HepG2 (cell line): Measurements from ENCODE around the gene KNL1. TPM values are rescaled to one million over a fixed set of nuclear protein-coding genes. Genes with fewer than 3 reads are reported as not detected.

Experiments
- ATAC-seq: fragments of 200-7000 bp; cut with Tn5 transposase; 3 replicates; pipeline ENCODE4 v1.9.1; 2020; ENCODE audit warnings: mild to moderate bottlenecking, moderate library complexity
- BruUV-seq: library from RNA; stranded (reverse); fragments of 400-500 nt; replicated peaks from 2 replicates; lab custom pipeline; 2021; lab: Mats Ljungman, UMichigan
- CTCF ChIA-PET: fragments of 300-600 bp; formaldehyde crosslinking; extraction: SDS; loops from one replicate; lab custom pipeline; 2021; ENCODE audit warnings: low total read pairs, inconsistent platforms, low intra/inter-chr PET ratio; lab: Yijun Ruan, JAX
- POLR2A ChIA-PET: fragments of 350-600 bp; sonication (Branson Sonifier 250); formaldehyde crosslinking; loops from one replicate; lab custom pipeline; 2020; ENCODE audit warnings: antibody characterized with exemption, inconsistent platforms; lab: Yijun Ruan, JAX
- DNase-seq: peaks from one replicate; pipeline ENCODE4 v3.0.0-alpha.2; 2015; ENCODE audit warnings: low spot score
- FAIRE-seq: peaks from 3 replicates; lab custom pipeline; 2011; peaks lifted over from hg19 to GRCh38; lab: Jason Lieb, UNC
- H2AFZ ChIP-seq: one replicate; pipeline ENCODE4 v1.6.1; 2011; ENCODE audit warnings: low read length, inconsistent platforms
- H3K27ac ChIP-seq: fragments of 300-600 bp; 3 replicates; pipeline ENCODE4 v1.8.0; 2011; ENCODE audit warnings: mixed run types, mild to moderate bottlenecking, mixed read lengths, low read length, inconsistent platforms; ENCODE audit not compliant: insufficient read depth; ENCODE audit errors: extremely low read length
- H3K27me3 ChIP-seq, 2 experiments: fragments of 200-600 bp in 1 of 2; 2 replicates in 1 of 2; 3 replicates in 1 of 2; pipeline versions ENCODE4 v1.6.0 to v1.8.0; 2011; ENCODE audit warnings: low read length in 2 of 2, mild to moderate bottlenecking in 2 of 2, moderate library complexity in 2 of 2, inconsistent platforms in 1 of 2; ENCODE audit not compliant: insufficient read depth in 2 of 2, control insufficient read depth in 1 of 2
- H3K36me3 ChIP-seq, 2 experiments: fragments of 200-600 bp in 1 of 2; replicated peaks in 1 of 2; 2 replicates in 1 of 2; 3 replicates in 1 of 2; pipeline versions ENCODE4 v1.5.1 to v1.8.0; 2011; ENCODE audit warnings: low read length in 2 of 2, inconsistent platforms in 1 of 2; ENCODE audit not compliant: insufficient read depth in 2 of 2, control insufficient read depth in 1 of 2
- H3K4me1 ChIP-seq: 2 replicates; pipeline ENCODE4 v1.5.1; 2012; ENCODE audit warnings: low read length, inconsistent platforms; ENCODE audit not compliant: insufficient read depth
- H3K4me2 ChIP-seq: 2 replicates; pipeline ENCODE4 v1.6.0; 2011; ENCODE audit warnings: low read depth, low read length, inconsistent platforms
- H3K4me3 ChIP-seq, 3 experiments: fragments of 200-600 bp in 1 of 3; sonication (generic), shearing (Covaris generic) in 1 of 3; replicated peaks in 1 of 3; 2 replicates each; pipeline ENCODE4 v1.5.1; 2011 to 2016; ENCODE audit warnings: low read length in 3 of 3, inconsistent platforms in 2 of 3, low read depth in 2 of 3, mild to moderate bottlenecking in 2 of 3, control low read depth in 1 of 3, mixed read lengths in 1 of 3; ENCODE audit not compliant: insufficient read depth in 1 of 3
- H3K79me2 ChIP-seq: one replicate; pipeline ENCODE4 v1.6.1; 2011; ENCODE audit warnings: low read length, inconsistent platforms; ENCODE audit not compliant: insufficient read depth
- H3K9ac ChIP-seq: 2 replicates; pipeline ENCODE4 v1.6.0; 2011; ENCODE audit warnings: mild to moderate bottlenecking, low read depth, low read length, inconsistent platforms; ENCODE audit not compliant: insufficient read depth
- H3K9me3 ChIP-seq: 2 replicates; pipeline ENCODE4 v1.5.1; 2012; ENCODE audit warnings: mild to moderate bottlenecking, low read length
- H4K20me1 ChIP-seq: 2 replicates; pipeline ENCODE4 v1.6.0; 2011; ENCODE audit warnings: inconsistent platforms, mild to moderate bottlenecking, low read length, moderate library complexity; ENCODE audit not compliant: insufficient read depth
- KAT2B ChIP-seq: fragments of 150-350 bp; IDR thresholded peaks from 2 replicates; pipeline ENCODE4 v1.6.1; 2014; ENCODE audit warnings: low read depth, low read length, borderline replicate concordance
- RFX1 ChIP-seq: fragments of 450-650 bp; IDR thresholded peaks from 2 replicates; pipeline ENCODE4 v1.6.1; 2017
- ZNF180 ChIP-seq: sonication (generic); formaldehyde crosslinking; IDR thresholded peaks from 2 replicates; pipeline ENCODE4 v1.4.0; 2020; ENCODE audit warnings: low read depth, missing genetic modification reagents, borderline replicate concordance
- ZNF34 ChIP-seq: sonication (generic); formaldehyde crosslinking; IDR thresholded peaks from 2 replicates; pipeline ENCODE4 v1.4.0; 2020; ENCODE audit warnings: mild to moderate bottlenecking, missing genetic modification reagents, borderline replicate concordance
- ZNF749 ChIP-seq: sonication (generic); formaldehyde crosslinking; IDR thresholded peaks from 2 replicates; pipeline ENCODE4 v1.8.0; 2022; ENCODE audit warnings: mild to moderate bottlenecking, missing genetic modification reagents, moderate library complexity, borderline replicate concordance
- ZNF780A ChIP-seq: sonication (generic); formaldehyde crosslinking; IDR thresholded peaks from 2 replicates; pipeline ENCODE4 v1.8.0; 2022; ENCODE audit warnings: mild to moderate bottlenecking, missing genetic modification reagents, moderate library complexity
- WGBS: methylation state at CpG from one replicate; pipeline ENCODE4 v1.1.6; 2017; ENCODE audit warnings: low lambda C conversion rate; 5-methylcytosine and 5-hydroxymethylcytosine counted together
- in situ Hi-C: cut with HindIII; loops from 2 replicates; pipeline ENCODE4 v1.10.0; 2017; ENCODE audit warnings: low pct_unique_long_range_greater_than_20kb; ENCODE audit not compliant: extremely low pct_ligation_motif_present
- intact Hi-C: fragments of 100-400 bp; cut with micrococcal nuclease; formaldehyde crosslinking; loops from one replicate; pipeline ENCODE4 v1.10.0; 2022; ENCODE audit not compliant: unreplicated experiment
- polyA plus RNA-seq, 8 experiments: library from polyadenylated mRNA; depleted of rRNA in 3 of 8; stranded (reverse) in 7 of 8; unstranded in 1 of 8; fragments of >200 nt; fragmentation: Illumina TruSeq in 4 of 8; extraction: Trizol in 4 of 8; gene quantifications; 2 replicates each; pipeline versions ENCODE4 v1.2.1 to v1.2.3, GENCODE V29; 2011 to 2016; ENCODE audit warnings: low read depth in 4 of 8, missing spikeins in 1 of 8, mixed read lengths in 1 of 8; ENCODE audit not compliant: insufficient read depth in 1 of 8
- total RNA-seq, 5 experiments: library from RNA; depleted of rRNA; stranded (reverse); fragments of >200 nt; fragmentation: Illumina TruSeq; extraction: Trizol; gene quantifications; 2 replicates each; pipeline ENCODE4 v1.2.3, GENCODE V29; 2016; ENCODE audit warnings: low read depth in 1 of 5
- TF ChIP-seq, protein P1 (sequence below): sonication (generic); formaldehyde crosslinking; IDR thresholded peaks from 2 replicates; pipeline ENCODE4 v1.5.1; 2020; ENCODE audit warnings: mild to moderate bottlenecking, missing genetic modification reagents, moderate library complexity

KNL1 gene
- total and polyA plus RNA-seq, 2 of the 13 experiments (the other 11 are each of a cell fraction or from before 2014, with no cell fraction given): 8.0 to 21.4 TPM

DNA sequence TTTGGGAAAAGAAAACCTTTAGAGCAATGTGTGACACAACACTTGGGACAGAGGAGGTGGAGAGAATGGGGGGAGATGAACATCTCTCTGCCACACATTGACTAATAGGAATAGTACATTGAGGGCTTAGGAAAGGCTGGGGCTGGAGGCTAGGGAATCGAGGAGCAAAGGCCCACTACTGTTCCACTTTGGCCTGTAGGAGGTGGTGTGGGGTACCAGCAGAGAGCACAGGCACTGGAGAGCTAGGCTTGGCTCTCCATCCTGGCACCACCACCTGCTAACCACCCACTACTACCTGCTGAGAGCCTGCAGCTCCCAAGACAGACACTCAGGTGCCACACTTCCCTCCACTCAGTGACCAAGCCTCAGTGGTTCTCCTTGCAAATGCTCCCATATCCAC, 48.6 kb upstream of the KNL1 start (continued):
- TF ChIP-seq, protein P1, sequence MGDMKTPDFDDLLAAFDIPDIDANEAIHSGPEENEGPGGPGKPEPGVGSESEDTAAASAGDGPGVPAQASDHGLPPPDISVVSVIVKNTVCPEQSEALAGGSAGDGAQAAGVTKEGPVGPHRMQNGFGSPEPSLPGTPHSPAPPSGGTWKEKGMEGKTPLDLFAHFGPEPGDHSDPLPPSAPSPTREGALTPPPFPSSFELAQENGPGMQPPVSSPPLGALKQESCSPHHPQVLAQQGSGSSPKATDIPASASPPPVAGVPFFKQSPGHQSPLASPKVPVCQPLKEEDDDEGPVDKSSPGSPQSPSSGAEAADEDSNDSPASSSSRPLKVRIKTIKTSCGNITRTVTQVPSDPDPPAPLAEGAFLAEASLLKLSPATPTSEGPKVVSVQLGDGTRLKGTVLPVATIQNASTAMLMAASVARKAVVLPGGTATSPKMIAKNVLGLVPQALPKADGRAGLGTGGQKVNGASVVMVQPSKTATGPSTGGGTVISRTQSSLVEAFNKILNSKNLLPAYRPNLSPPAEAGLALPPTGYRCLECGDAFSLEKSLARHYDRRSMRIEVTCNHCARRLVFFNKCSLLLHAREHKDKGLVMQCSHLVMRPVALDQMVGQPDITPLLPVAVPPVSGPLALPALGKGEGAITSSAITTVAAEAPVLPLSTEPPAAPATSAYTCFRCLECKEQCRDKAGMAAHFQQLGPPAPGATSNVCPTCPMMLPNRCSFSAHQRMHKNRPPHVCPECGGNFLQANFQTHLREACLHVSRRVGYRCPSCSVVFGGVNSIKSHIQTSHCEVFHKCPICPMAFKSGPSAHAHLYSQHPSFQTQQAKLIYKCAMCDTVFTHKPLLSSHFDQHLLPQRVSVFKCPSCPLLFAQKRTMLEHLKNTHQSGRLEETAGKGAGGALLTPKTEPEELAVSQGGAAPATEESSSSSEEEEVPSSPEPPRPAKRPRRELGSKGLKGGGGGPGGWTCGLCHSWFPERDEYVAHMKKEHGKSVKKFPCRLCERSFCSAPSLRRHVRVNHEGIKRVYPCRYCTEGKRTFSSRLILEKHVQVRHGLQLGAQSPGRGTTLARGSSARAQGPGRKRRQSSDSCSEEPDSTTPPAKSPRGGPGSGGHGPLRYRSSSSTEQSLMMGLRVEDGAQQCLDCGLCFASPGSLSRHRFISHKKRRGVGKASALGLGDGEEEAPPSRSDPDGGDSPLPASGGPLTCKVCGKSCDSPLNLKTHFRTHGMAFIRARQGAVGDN (CRISPR knock-in tag): no peak
- no peak for TF ChIP-seq RFX1
- no peak for TF ChIP-seq ZNF180 (CRISPR knock-in tag)

DNA sequence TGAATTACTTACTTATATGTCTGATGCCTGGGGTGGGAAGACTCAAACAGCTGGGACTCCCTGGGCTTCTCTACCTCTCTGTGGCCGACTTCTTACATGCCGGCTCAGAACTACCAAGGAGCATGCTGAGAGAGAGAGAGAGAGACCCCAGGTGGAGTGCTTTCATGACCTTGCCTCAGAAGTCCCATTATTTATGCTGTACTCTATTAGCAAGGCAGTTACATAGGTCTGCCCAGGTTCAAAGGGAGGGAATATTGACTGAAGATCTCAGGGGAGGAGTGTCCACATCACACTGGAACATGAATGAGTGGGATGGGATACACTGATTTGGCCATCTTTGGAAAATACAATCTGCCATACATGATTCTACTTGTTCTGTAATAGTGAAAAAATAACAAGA, 45.4 kb upstream of the KNL1 start:
- ATAC-seq (no peak), FAIRE-seq (no peak), DNase-seq (no peak)
- ChIA-PET POLR2A (no interaction called here), CTCF (no interaction called here)
- Histone ChIP-seq H3K79me2 (no peaks in the 10 kb centered on the region), H2AFZ (no peak overlapping the region), H4K20me1 (no peaks in the 10 kb centered on the region), H3K9ac (no peak overlapping the region), H3K4me2 (no peak overlapping the region), H3K4me3 (no peak overlapping the region), H3K27ac (no peak overlapping the region), H3K27me3 (no peaks in the 10 kb centered on the region), H3K9me3 (no peaks in the 10 kb centered on the region), H3K4me1 (no peaks in the 10 kb centered on the region), H3K36me3 (peaks cover 2 to 16% of the 10 kb centered on the region in 2 experiments; a peak in 4 of 5 replicates)
- intact Hi-C loops: no loop called here
- TF ChIP-seq ZNF780A (CRISPR knock-in tag): no peak
- TF ChIP-seq ZNF749: no peak
- TF ChIP-seq ZNF34 (CRISPR knock-in tag): no peak
- TF ChIP-seq KAT2B: no peak
- in situ Hi-C loops: no loop called here
- no TSS peak for BruUV-seq
- WGBS: 100% methylated on average over 2 of the region's 2 CpGs
